WI38 (cell line): ENCODE measurements around the gene RFC5.

ENCODE experiments used
- H3K4me3 ChIP-seq: 2 replicates; pipeline ENCODE4 v1.5.1; 2011; ENCODE audit warnings: low read depth, mild to moderate bottlenecking, control low read depth, low read length
- CTCF ChIP-seq: IDR thresholded peaks from 2 replicates; pipeline ENCODE4 v1.5.1; 2012; ENCODE audit warnings: low read depth, mild to moderate bottlenecking, control low read depth, low read length

Gene RFC5

DNA sequence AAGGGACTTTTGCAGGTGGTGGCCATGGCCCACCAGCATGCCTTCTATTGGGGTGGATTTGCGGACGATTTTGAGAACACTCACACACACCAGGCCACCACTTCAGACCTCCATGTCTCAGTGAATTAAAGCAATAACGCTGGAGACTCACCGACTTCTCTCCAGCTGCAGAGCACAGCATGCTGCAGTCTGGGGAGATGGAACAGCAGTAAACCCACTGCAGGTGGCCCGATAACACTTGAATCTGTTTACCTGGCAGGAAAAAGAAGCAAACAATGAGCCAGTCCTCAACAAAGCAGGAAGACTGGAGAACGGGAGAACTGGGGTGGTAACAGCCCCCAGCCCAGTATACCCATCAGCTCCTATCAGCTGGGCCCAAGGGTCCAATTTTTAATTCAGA lies 21.6 kb downstream of the RFC5 start:
- no peak overlapping the region for H3K4me3 ChIP-seq
- no peak for TF ChIP-seq CTCF

DNA sequence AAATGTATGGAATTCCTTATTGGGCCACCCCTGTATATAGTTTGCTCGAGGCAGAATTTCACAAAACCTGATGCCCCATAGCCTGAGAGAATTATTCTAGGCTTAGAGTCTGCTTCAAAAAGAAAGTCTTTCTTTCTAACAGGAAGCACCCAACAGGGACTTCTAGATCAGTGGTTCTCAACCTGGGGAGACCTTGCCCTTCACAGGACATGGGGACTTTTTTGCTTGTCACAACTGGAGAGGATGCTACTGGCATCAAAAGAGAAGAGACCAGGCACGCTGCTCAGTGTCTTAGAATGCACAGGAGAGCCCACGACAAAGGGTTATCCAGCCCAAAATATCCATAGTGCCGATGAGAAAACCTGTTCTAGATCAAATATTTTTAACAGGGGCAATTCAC lies 25.6 kb downstream of the RFC5 start:
- TF ChIP-seq CTCF, result no peak

DNA sequence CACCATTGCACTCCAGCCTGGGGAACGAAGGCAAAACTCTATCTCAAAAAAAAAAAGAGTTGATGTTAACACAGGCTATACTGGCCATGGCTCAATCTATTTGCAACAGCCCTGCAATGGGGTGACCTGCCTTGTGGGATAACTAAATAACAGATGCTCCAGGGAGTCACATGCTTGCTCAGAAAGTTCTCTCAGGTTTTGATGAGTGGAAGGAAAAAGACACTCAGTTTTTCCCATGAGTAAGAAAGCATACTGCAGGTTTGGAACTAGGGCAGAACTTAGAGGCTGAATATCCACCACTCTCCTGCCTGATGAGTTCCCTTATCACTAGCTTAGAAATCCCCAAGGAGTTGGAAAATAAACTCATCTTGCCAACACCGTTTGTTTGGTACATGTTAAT lies 27.6 kb downstream of the RFC5 start:
- no peak overlapping the region for H3K4me3 ChIP-seq
- TF ChIP-seq CTCF, result no peak

More for the DNA sequence above, 25.6 kb downstream of the RFC5 start:
- H3K4me3 ChIP-seq, result no peak overlapping the region

GRCh38 chr12:118044577-118044976 lies 28.1 kb downstream of the RFC5 start:
- no peak overlapping the region for H3K4me3 ChIP-seq
- no peak for TF ChIP-seq CTCF

DNA sequence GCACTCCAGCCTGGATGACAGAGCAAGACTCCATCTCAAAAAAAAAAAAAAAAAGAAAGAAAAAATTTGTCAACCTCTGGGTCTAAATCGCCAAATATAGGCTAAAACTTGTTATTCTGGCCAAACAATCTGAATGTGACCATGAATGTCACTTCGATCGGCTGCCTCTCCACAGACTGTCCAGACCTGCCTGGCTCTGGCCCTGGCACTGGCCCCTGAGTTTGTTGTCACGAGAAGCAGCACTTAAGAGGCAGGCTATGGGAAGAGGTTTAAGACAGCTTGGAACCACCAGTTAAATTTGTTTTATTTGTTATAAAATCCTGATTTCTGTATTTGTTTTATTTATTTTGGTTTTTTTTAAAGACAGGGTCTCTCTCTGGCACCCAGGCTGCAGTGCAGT lies 29.9 kb downstream of the RFC5 start:
- no peak overlapping the region for H3K4me3 ChIP-seq
- no peak for TF ChIP-seq CTCF

DNA sequence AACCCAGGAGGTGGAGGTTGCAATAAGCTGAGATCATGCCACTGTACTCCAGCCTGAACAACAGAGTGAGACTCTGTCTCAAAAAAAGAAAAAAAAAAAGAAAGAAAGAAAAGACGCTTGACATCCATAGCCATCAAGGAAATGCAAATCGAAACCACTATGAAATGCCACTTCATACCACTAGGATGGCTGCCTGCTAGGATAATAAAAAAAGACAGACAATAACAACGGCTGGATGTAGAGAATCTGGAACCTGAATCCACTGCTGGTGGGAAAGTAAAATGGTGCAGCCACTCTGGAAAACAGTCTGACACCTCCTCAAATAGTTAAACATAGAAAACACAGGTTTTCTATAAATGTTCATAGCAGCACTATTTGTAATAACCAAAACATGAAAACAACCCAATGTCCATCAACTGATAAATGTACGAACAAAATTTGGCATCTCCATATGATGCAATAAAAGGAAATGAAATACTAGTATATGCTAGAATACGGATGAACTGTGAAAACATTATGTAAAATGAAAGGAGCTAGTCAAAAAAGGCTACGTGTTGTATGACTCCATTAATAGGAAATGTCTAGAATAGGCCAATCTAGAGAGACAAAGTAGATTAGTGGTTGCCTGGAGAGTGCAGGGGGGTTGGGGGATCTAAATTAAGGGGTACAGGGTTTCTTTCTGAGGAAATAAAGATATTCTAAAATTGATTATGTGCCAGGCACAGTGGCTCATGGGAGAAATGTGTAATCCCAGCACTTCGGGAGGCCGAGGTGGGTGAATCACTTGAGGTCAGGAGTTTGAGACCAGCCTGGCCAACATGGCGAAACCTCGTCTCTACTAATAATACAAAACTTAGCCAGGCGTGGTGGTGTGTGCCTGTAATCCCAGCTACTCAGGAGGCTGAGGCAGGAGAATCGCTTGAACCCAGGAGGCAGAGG lies 34.7 kb downstream of the RFC5 start:
- H3K4me3 ChIP-seq, result no peak overlapping the region
- TF ChIP-seq CTCF, result no peak

DNA sequence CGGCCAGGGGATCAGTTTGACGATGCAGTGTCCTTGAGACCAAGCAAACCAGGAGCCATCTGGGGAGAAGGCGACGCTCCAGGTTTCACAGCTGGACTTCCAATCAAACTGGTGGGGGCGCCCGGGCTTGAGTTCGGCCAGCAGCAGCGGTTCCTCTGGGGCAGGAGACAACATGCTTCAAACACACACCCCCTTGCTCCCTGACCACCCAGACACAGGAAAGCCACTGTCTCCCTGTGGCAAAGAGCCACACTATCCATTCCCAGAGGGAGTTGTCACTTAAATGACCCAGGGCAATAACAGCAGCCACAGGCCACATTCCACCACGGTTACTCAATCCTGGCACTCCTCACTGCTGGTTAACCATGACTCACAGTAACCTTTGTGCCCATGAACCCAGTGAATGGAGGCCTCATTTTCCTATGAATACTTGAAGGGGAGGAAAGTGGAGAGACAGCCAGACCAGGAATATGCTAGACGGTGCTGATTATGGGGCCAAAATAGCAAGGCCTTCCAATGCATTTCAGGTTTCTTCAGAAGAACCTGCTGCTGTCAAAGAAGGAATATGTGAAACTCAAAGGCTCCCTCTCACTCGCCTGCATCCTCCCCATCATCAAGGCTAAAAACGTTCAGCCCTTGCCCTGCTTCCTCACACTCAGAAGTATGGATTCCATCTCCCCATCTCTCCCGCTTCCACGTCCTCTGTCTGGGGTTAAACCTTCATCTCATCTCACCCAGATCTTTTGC lies 36.0 kb downstream of the RFC5 start:
- 0 out of 2 replicates have a peak overlapping the region, but pooled peaks have one; percentile 6 for H3K4me3 ChIP-seq
- TF ChIP-seq CTCF, result no peak
